ENCODE measurements around the gene DDX10. TPM values are rescaled to one million over a fixed set of nuclear protein-coding genes. Genes with fewer than 3 reads are reported as not detected.

DDX10 gene
- polyA plus RNA-seq, 1 donor from 2014 or later = 15.9 TPM

DNA sequence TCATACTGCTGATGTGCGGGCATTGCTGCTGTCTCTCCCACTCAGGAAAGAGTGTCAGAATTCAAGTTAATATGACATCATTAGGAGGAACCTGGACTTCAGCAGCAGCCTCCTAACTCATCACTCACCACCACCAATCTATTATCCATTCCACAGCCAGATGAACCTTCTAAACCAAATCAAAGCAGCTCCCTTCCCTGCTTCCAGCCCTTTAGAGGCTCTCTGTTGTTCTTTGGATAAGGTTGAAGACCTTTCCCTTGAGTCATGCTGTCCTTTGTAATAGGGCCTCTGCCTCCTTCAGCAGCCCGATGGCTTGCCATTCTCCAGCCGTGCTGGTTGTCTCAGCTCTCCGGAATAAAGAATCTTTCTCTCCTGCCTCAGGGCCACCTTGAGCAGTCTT lies 301.3 kb downstream of the DDX10 start:
- no peaks in the 10 kb centered on the region for H3K36me3 ChIP-seq (ENCODE audit: insufficient read depth, low read length)
- no peaks in the 10 kb centered on the region for H3K9me2 ChIP-seq (ENCODE audit: insufficient read depth, low read length)
- H3K27ac ChIP-seq (ENCODE audit: low read length) = no peak overlapping the region
- no peak overlapping the region for H3K4me3 ChIP-seq (ENCODE audit: low read length)
- no peaks in the 10 kb centered on the region for H3K27me3 ChIP-seq (ENCODE audit: insufficient read depth, low read depth, low read length)
- H4K20me1 ChIP-seq (ENCODE audit: insufficient read depth) = no peaks in the 10 kb centered on the region
- no peak for TF ChIP-seq EZH2 (IDR thresholded peaks at IDR 0.05; ENCODE audit: borderline replicate concordance, insufficient read depth, low read length, poor library complexity, severe bottlenecking)
- TF ChIP-seq RAD21 (conservative IDR thresholded peaks at IDR 0.05) = no peak
- TF ChIP-seq TAF1 (IDR thresholded peaks at IDR 0.05; ENCODE audit: low read depth) = no peak
- no peak for TF ChIP-seq MXI1 (conservative IDR thresholded peaks at IDR 0.05; ENCODE audit: poor library complexity, severe bottlenecking)
- TF ChIP-seq SMC3 (conservative IDR thresholded peaks at IDR 0.05; ENCODE audit: poor library complexity) = no peak
- TF ChIP-seq, protein P1, sequence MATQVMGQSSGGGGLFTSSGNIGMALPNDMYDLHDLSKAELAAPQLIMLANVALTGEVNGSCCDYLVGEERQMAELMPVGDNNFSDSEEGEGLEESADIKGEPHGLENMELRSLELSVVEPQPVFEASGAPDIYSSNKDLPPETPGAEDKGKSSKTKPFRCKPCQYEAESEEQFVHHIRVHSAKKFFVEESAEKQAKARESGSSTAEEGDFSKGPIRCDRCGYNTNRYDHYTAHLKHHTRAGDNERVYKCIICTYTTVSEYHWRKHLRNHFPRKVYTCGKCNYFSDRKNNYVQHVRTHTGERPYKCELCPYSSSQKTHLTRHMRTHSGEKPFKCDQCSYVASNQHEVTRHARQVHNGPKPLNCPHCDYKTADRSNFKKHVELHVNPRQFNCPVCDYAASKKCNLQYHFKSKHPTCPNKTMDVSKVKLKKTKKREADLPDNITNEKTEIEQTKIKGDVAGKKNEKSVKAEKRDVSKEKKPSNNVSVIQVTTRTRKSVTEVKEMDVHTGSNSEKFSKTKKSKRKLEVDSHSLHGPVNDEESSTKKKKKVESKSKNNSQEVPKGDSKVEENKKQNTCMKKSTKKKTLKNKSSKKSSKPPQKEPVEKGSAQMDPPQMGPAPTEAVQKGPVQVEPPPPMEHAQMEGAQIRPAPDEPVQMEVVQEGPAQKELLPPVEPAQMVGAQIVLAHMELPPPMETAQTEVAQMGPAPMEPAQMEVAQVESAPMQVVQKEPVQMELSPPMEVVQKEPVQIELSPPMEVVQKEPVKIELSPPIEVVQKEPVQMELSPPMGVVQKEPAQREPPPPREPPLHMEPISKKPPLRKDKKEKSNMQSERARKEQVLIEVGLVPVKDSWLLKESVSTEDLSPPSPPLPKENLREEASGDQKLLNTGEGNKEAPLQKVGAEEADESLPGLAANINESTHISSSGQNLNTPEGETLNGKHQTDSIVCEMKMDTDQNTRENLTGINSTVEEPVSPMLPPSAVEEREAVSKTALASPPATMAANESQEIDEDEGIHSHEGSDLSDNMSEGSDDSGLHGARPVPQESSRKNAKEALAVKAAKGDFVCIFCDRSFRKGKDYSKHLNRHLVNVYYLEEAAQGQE (IDR thresholded peaks at IDR 0.05; ENCODE audit: borderline replicate concordance) = no peak
- no peak for TF ChIP-seq EP300 (conservative IDR thresholded peaks at IDR 0.05; ENCODE audit: poor library complexity, severe bottlenecking)
- no peak overlapping the region for H3K4me2 ChIP-seq (ENCODE audit: low read length)
- H2AFZ ChIP-seq (ENCODE audit: low read depth, low read length) = no peak overlapping the region
- no peaks in the 10 kb centered on the region for H3K9me3 ChIP-seq (ENCODE audit: low read length)
- H3K9ac ChIP-seq (ENCODE audit: low read length) = no peak overlapping the region
- no peaks in the 10 kb centered on the region for H3K79me2 ChIP-seq (replicated peaks; ENCODE audit: insufficient read depth, low read length)
- no peaks in the 10 kb centered on the region for H3F3A ChIP-seq (ENCODE audit: insufficient read depth, low read length, poor library complexity, severe bottlenecking)

DNA sequence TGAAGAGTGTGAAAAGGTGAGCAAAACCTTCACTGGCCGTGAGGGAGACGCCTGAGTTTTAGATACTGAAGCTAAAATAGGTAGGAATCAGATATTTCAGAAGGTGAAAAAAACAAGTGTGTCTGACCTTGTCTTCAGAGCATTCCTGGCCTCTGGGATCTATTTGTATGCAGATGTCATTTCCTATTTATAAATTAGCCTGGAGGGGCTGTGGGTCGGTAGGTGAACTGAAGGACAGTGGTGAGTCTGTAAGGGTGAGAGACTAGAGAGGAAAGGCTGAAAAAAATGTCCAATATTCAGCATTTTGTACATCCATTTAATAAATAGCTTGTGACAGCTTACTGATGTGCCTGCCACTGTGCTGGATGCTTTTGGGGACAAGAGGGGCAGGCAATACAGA lies 302.1 kb downstream of the DDX10 start:
- no peak overlapping the region for H3K27ac ChIP-seq (ENCODE audit: low read length)
- no peak overlapping the region for H3K4me2 ChIP-seq (ENCODE audit: low read length)
- no peaks in the 10 kb centered on the region for H3K9me2 ChIP-seq (ENCODE audit: insufficient read depth, low read length)
- H3F3A ChIP-seq (ENCODE audit: insufficient read depth, low read length, poor library complexity, severe bottlenecking) = no peaks in the 10 kb centered on the region
- no peak overlapping the region for H2AFZ ChIP-seq (ENCODE audit: low read depth, low read length)
- H3K9me3 ChIP-seq (ENCODE audit: low read length) = no peaks in the 10 kb centered on the region
- H3K27me3 ChIP-seq (ENCODE audit: insufficient read depth, low read depth, low read length) = no peaks in the 10 kb centered on the region
- H4K20me1 ChIP-seq (ENCODE audit: insufficient read depth) = no peaks in the 10 kb centered on the region
- H3K9ac ChIP-seq (ENCODE audit: low read length) = no peak overlapping the region
- H3K36me3 ChIP-seq (ENCODE audit: insufficient read depth, low read length) = no peaks in the 10 kb centered on the region
- H3K79me2 ChIP-seq (replicated peaks; ENCODE audit: insufficient read depth, low read length) = no peaks in the 10 kb centered on the region
- TF ChIP-seq TAF1 (IDR thresholded peaks at IDR 0.05; ENCODE audit: low read depth) (no peak), EZH2 (IDR thresholded peaks at IDR 0.05; ENCODE audit: borderline replicate concordance, insufficient read depth, low read length, poor library complexity, severe bottlenecking) (no peak), POLR2AphosphoS5 (IDR thresholded peaks at IDR 0.05) (no peak), MXI1 (conservative IDR thresholded peaks at IDR 0.05; ENCODE audit: poor library complexity, severe bottlenecking) (no peak), EP300 (conservative IDR thresholded peaks at IDR 0.05; ENCODE audit: poor library complexity, severe bottlenecking) (no peak), SMC3 (conservative IDR thresholded peaks at IDR 0.05; ENCODE audit: poor library complexity) (no peak), RAD21 (conservative IDR thresholded peaks at IDR 0.05) (no peak)
- TF ChIP-seq, protein P2, sequence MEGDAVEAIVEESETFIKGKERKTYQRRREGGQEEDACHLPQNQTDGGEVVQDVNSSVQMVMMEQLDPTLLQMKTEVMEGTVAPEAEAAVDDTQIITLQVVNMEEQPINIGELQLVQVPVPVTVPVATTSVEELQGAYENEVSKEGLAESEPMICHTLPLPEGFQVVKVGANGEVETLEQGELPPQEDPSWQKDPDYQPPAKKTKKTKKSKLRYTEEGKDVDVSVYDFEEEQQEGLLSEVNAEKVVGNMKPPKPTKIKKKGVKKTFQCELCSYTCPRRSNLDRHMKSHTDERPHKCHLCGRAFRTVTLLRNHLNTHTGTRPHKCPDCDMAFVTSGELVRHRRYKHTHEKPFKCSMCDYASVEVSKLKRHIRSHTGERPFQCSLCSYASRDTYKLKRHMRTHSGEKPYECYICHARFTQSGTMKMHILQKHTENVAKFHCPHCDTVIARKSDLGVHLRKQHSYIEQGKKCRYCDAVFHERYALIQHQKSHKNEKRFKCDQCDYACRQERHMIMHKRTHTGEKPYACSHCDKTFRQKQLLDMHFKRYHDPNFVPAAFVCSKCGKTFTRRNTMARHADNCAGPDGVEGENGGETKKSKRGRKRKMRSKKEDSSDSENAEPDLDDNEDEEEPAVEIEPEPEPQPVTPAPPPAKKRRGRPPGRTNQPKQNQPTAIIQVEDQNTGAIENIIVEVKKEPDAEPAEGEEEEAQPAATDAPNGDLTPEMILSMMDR (IDR thresholded peaks at IDR 0.05; ENCODE audit: poor library complexity, severe bottlenecking) = no peak
- TF ChIP-seq, protein P1 (IDR thresholded peaks at IDR 0.05; ENCODE audit: borderline replicate concordance) = no peak
- H3K4me3 ChIP-seq (ENCODE audit: low read length) = no peak overlapping the region
